HepG2 (cell line): Measurements from ENCODE around the gene TSSK2. TPM values are rescaled to one million over a fixed set of nuclear protein-coding genes. Genes with fewer than 3 reads are reported as not detected.

Source experiments
- ATAC-seq: fragments of 200-7000 bp; cut with Tn5 transposase; 3 replicates; pipeline ENCODE4 v1.9.1; 2020; ENCODE audit warnings: mild to moderate bottlenecking, moderate library complexity
- BruUV-seq: library from RNA; stranded (reverse); fragments of 400-500 nt; replicated peaks from 2 replicates; lab custom pipeline; 2021; lab: Mats Ljungman, UMichigan
- CTCF ChIA-PET: fragments of 300-600 bp; formaldehyde crosslinking; extraction: SDS; loops from one replicate; lab custom pipeline; 2021; ENCODE audit warnings: low total read pairs, inconsistent platforms, low intra/inter-chr PET ratio; lab: Yijun Ruan, JAX
- POLR2A ChIA-PET: fragments of 350-600 bp; sonication (Branson Sonifier 250); formaldehyde crosslinking; loops from one replicate; lab custom pipeline; 2020; ENCODE audit warnings: antibody characterized with exemption, inconsistent platforms; lab: Yijun Ruan, JAX
- DNase-seq: peaks from one replicate; pipeline ENCODE4 v3.0.0-alpha.2; 2015; ENCODE audit warnings: low spot score
- FAIRE-seq: peaks from 3 replicates; lab custom pipeline; 2011; peaks lifted over from hg19 to GRCh38; lab: Jason Lieb, UNC
- H2AFZ ChIP-seq: one replicate; pipeline ENCODE4 v1.6.1; 2011; ENCODE audit warnings: low read length, inconsistent platforms
- H3K27ac ChIP-seq: fragments of 300-600 bp; 3 replicates; pipeline ENCODE4 v1.8.0; 2011; ENCODE audit warnings: mixed run types, mild to moderate bottlenecking, mixed read lengths, low read length, inconsistent platforms; ENCODE audit not compliant: insufficient read depth; ENCODE audit errors: extremely low read length
- H3K27me3 ChIP-seq, 2 experiments: fragments of 200-600 bp in 1 of 2; 2 replicates in 1 of 2; 3 replicates in 1 of 2; pipeline versions ENCODE4 v1.6.0 to v1.8.0; 2011; ENCODE audit warnings: low read length in 2 of 2, mild to moderate bottlenecking in 2 of 2, moderate library complexity in 2 of 2, inconsistent platforms in 1 of 2; ENCODE audit not compliant: insufficient read depth in 2 of 2, control insufficient read depth in 1 of 2
- H3K36me3 ChIP-seq, 2 experiments: fragments of 200-600 bp in 1 of 2; replicated peaks in 1 of 2; 2 replicates in 1 of 2; 3 replicates in 1 of 2; pipeline versions ENCODE4 v1.5.1 to v1.8.0; 2011; ENCODE audit warnings: low read length in 2 of 2, inconsistent platforms in 1 of 2; ENCODE audit not compliant: insufficient read depth in 2 of 2, control insufficient read depth in 1 of 2
- H3K4me1 ChIP-seq: 2 replicates; pipeline ENCODE4 v1.5.1; 2012; ENCODE audit warnings: low read length, inconsistent platforms; ENCODE audit not compliant: insufficient read depth
- H3K4me2 ChIP-seq: 2 replicates; pipeline ENCODE4 v1.6.0; 2011; ENCODE audit warnings: low read depth, low read length, inconsistent platforms
- H3K4me3 ChIP-seq, 3 experiments: fragments of 200-600 bp in 1 of 3; sonication (generic), shearing (Covaris generic) in 1 of 3; replicated peaks in 1 of 3; 2 replicates each; pipeline ENCODE4 v1.5.1; 2011 to 2016; ENCODE audit warnings: low read length in 3 of 3, inconsistent platforms in 2 of 3, low read depth in 2 of 3, mild to moderate bottlenecking in 2 of 3, control low read depth in 1 of 3, mixed read lengths in 1 of 3; ENCODE audit not compliant: insufficient read depth in 1 of 3
- H3K79me2 ChIP-seq: one replicate; pipeline ENCODE4 v1.6.1; 2011; ENCODE audit warnings: low read length, inconsistent platforms; ENCODE audit not compliant: insufficient read depth
- H3K9ac ChIP-seq: 2 replicates; pipeline ENCODE4 v1.6.0; 2011; ENCODE audit warnings: mild to moderate bottlenecking, low read depth, low read length, inconsistent platforms; ENCODE audit not compliant: insufficient read depth
- H3K9me3 ChIP-seq: 2 replicates; pipeline ENCODE4 v1.5.1; 2012; ENCODE audit warnings: mild to moderate bottlenecking, low read length
- H4K20me1 ChIP-seq: 2 replicates; pipeline ENCODE4 v1.6.0; 2011; ENCODE audit warnings: inconsistent platforms, mild to moderate bottlenecking, low read length, moderate library complexity; ENCODE audit not compliant: insufficient read depth
- ADNP ChIP-seq: sonication (generic); formaldehyde crosslinking; IDR thresholded peaks from 2 replicates; pipeline ENCODE4 v1.4.0; 2020; ENCODE audit warnings: missing genetic modification reagents
- ASH2L ChIP-seq: fragments of 300-600, 200-600 bp; sonication (generic); IDR thresholded peaks from 2 replicates; pipeline ENCODE4 v1.7.0; 2017; ENCODE audit warnings: low read depth, mild to moderate bottlenecking, moderate library complexity, mixed read lengths, low read length; ENCODE audit not compliant: insufficient read length
- ATM ChIP-seq: fragments of 450-650 bp; IDR thresholded peaks from 2 replicates; pipeline ENCODE4 v1.7.1; 2017; ENCODE audit warnings: mild to moderate bottlenecking, borderline replicate concordance
- CC2D1A ChIP-seq: sonication (generic); formaldehyde crosslinking; IDR thresholded peaks from 2 replicates; pipeline ENCODE4 v1.8.1; 2023; ENCODE audit warnings: mild to moderate bottlenecking, missing genetic modification reagents
- CENPT ChIP-seq: sonication (generic); formaldehyde crosslinking; IDR thresholded peaks from 2 replicates; pipeline ENCODE4 v1.8.0; 2022; ENCODE audit warnings: low read depth, mild to moderate bottlenecking, moderate library complexity, missing genetic modification reagents
- CHD2 ChIP-seq: IDR thresholded peaks from 2 replicates; pipeline ENCODE4 v1.6.1; 2011; ENCODE audit warnings: low read depth, low read length, improper control_type of control experiment
- ERF ChIP-seq: IDR thresholded peaks from 2 replicates; pipeline ENCODE4 v1.6.1; 2018; ENCODE audit warnings: missing biosample characterization, missing genetic modification reagents
- FOXA3 ChIP-seq: IDR thresholded peaks from 2 replicates; pipeline ENCODE4 v1.6.1; 2016; ENCODE audit warnings: missing genetic modification reagents, missing compliant biosample characterization
- REST ChIP-seq, 2 experiments: IDR thresholded peaks; 2 replicates each; pipeline ENCODE4 v1.6.1; 2011 to 2012; ENCODE audit warnings: low read length in 2 of 2, borderline replicate concordance in 1 of 2, low read depth in 1 of 2, mild to moderate bottlenecking in 1 of 2, moderate library complexity in 1 of 2
- STAG1 ChIP-seq: sonication (generic); formaldehyde crosslinking; IDR thresholded peaks from 2 replicates; pipeline ENCODE4 v1.4.0; 2020; ENCODE audit warnings: missing genetic modification reagents
- TAF1 ChIP-seq: sonication (generic); formaldehyde crosslinking; IDR thresholded peaks from 2 replicates; pipeline ENCODE4 v1.4.0; 2020; ENCODE audit warnings: missing genetic modification reagents
- ZBTB20 ChIP-seq: sonication (generic); formaldehyde crosslinking; IDR thresholded peaks from 2 replicates; pipeline ENCODE4 v1.8.1; 2023; ENCODE audit warnings: missing genetic modification reagents, low read depth, mild to moderate bottlenecking, borderline replicate concordance
- ZNF335 ChIP-seq: sonication (generic); formaldehyde crosslinking; IDR thresholded peaks from 2 replicates; pipeline ENCODE4 v1.4.0; 2020; ENCODE audit warnings: missing genetic modification reagents
- ZNF33B ChIP-seq: sonication (generic); formaldehyde crosslinking; IDR thresholded peaks from 2 replicates; pipeline ENCODE4 v1.5.1; 2020; ENCODE audit warnings: mild to moderate bottlenecking, missing genetic modification reagents
- ZNF563 ChIP-seq: sonication (generic); formaldehyde crosslinking; IDR thresholded peaks from 2 replicates; pipeline ENCODE4 v1.8.0; 2022; ENCODE audit warnings: mild to moderate bottlenecking, moderate library complexity, missing genetic modification reagents
- WGBS: methylation state at CpG from one replicate; pipeline ENCODE4 v1.1.6; 2017; ENCODE audit warnings: low lambda C conversion rate; 5-methylcytosine and 5-hydroxymethylcytosine counted together
- in situ Hi-C: cut with HindIII; loops from 2 replicates; pipeline ENCODE4 v1.10.0; 2017; ENCODE audit warnings: low pct_unique_long_range_greater_than_20kb; ENCODE audit not compliant: extremely low pct_ligation_motif_present
- intact Hi-C: fragments of 100-400 bp; cut with micrococcal nuclease; formaldehyde crosslinking; loops from one replicate; pipeline ENCODE4 v1.10.0; 2022; ENCODE audit not compliant: unreplicated experiment
- polyA plus RNA-seq, 8 experiments: library from polyadenylated mRNA; depleted of rRNA in 3 of 8; stranded (reverse) in 7 of 8; unstranded in 1 of 8; fragments of >200 nt; fragmentation: Illumina TruSeq in 4 of 8; extraction: Trizol in 4 of 8; gene quantifications; 2 replicates each; pipeline versions ENCODE4 v1.2.1 to v1.2.3, GENCODE V29; 2011 to 2016; ENCODE audit warnings: low read depth in 4 of 8, missing spikeins in 1 of 8, mixed read lengths in 1 of 8; ENCODE audit not compliant: insufficient read depth in 1 of 8
- total RNA-seq, 5 experiments: library from RNA; depleted of rRNA; stranded (reverse); fragments of >200 nt; fragmentation: Illumina TruSeq; extraction: Trizol; gene quantifications; 2 replicates each; pipeline ENCODE4 v1.2.3, GENCODE V29; 2016; ENCODE audit warnings: low read depth in 1 of 5

The TSSK2 gene
- total and polyA plus RNA-seq, 2 of the 13 experiments (the other 11 are each of a cell fraction or from before 2014, with no cell fraction given), result not detected

GRCh38 chr22:19139974-19140373 is 8.9 kb downstream of the TSSK2 start:
- 87% methylated on average over 3 of the region's 5 CpGs for WGBS
- H3K4me3 ChIP-seq, result no peak overlapping the region
- no peak for TF ChIP-seq ADNP (CRISPR knock-in tag)
- no peak for TF ChIP-seq STAG1
- TF ChIP-seq ZBTB20 (CRISPR knock-in tag), result no peak
- no peaks in the 10 kb centered on the region; a peak in 1 of 5 replicates for H3K27me3 ChIP-seq
- no peak for ATAC-seq
- no peak for DNase-seq
- no peak overlapping the region for H2AFZ ChIP-seq
- BruUV-seq, result no TSS peak
- H3K36me3 ChIP-seq, result peaks cover 18 to 65% of the 10 kb centered on the region in 2 experiments; a peak in 4 of 5 replicates
- ChIA-PET POLR2A (no interaction called here), CTCF (no interaction called here)
- H3K9ac ChIP-seq, result no peak overlapping the region
- H3K79me2 ChIP-seq, result peaks cover 13% of the 10 kb centered on the region
- no peak overlapping the region for H3K4me2 ChIP-seq
- no peaks in the 10 kb centered on the region for H4K20me1 ChIP-seq
- intact Hi-C loops (no loop called here), in situ Hi-C loops (no loop called here)
- no peak for FAIRE-seq
- H3K27ac ChIP-seq, result no peak overlapping the region
- H3K9me3 ChIP-seq, result no peaks in the 10 kb centered on the region
- H3K4me1 ChIP-seq, result peaks cover 7% of the 10 kb centered on the region

- ChIA-PET CTCF (no interaction called here), POLR2A (no interaction called here)
- Histone ChIP-seq H3K27me3 (peaks cover 3 to 15% of the 10 kb centered on the region in 2 experiments; a peak in 3 of 5 replicates), H3K36me3 (peaks cover 14 to 46% of the 10 kb centered on the region in 2 experiments; a peak in 4 of 5 replicates), H3K27ac (no peak overlapping the region), H3K9ac (no peak overlapping the region), H4K20me1 (no peaks in the 10 kb centered on the region), H3K79me2 (peaks cover 13% of the 10 kb centered on the region), H3K4me2 (no peak overlapping the region), H3K4me1 (peaks cover 17% of the 10 kb centered on the region), H2AFZ (no peak overlapping the region), H3K4me3 (no peak overlapping the region), H3K9me3 (no peaks in the 10 kb centered on the region)
- DNase-seq (no peak), FAIRE-seq (no peak), ATAC-seq (no peak)
- intact Hi-C loops, result no loop called here
- WGBS, result 98% methylated on average over 6 of the region's 9 CpGs
- in situ Hi-C loops, result no loop called here
- BruUV-seq, result no TSS peak
- TF ChIP-seq ZNF335 (CRISPR knock-in tag) (no peak), CC2D1A (no peak), REST (IDR thresholded peaks at IDR 0.05; ENCODE audit: borderline replicate concordance in 1 of 2, low read depth in 1 of 2, low read length in 2 of 2) (no peak), TAF1 (CRISPR knock-in tag) (no peak), ZNF563 (CRISPR knock-in tag) (no peak), CENPT (CRISPR knock-in tag) (no peak), ZNF33B (CRISPR knock-in tag) (no peak), ERF (CRISPR knock-in tag) (no peak), ASH2L (no peak), FOXA3 (CRISPR knock-in tag) (no peak), ATM (no peak), CHD2 (no peak)
These were observed 11.3 kb downstream of the TSSK2 start for GRCh38 chr22:19142394-19142793.
